HepG2 (cell line): ENCODE measurements around the gene UBAP1L.

Source experiments
- POLR2AphosphoS5 ChIP-seq: IDR thresholded peaks from 2 replicates; pipeline ENCODE4 v1.6.1; 2012; ENCODE audit warnings: low read depth, low read length
- ZMYM2 ChIP-seq: sonication (generic); formaldehyde crosslinking; IDR thresholded peaks from 2 replicates; pipeline ENCODE4 v1.8.0; 2022; ENCODE audit warnings: mild to moderate bottlenecking, missing genetic modification reagents
- TF ChIP-seq, protein P1 (sequence below): sonication (generic); formaldehyde crosslinking; IDR thresholded peaks from 2 replicates; pipeline ENCODE4 v1.4.0; 2020; ENCODE audit warnings: missing genetic modification reagents

DNA sequence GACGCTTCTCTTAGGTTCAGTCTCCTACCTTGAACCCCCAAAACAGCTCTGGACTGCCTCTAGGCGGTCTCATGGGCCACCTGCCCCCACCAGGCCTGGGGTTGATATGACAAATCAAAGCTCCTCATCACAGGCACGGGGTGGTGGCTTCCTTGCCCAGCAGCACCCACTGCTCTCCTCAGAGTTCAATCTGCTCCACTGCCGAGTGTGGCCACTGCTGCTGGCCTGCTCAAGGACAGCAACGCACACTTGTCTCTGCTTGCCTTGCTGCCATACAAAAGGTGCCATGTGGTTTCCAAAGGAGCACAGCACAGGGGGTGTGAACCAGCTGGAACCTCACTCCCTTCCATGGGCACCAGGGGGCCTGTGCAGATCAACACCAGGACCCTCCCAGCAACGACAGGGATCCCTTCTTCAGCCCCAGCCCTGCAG lies 28.3 kb downstream of the UBAP1L start:
- TF ChIP-seq POLR2AphosphoS5 (no peak), ZMYM2 (CRISPR knock-in tag) (no peak)
- TF ChIP-seq, protein P1, sequence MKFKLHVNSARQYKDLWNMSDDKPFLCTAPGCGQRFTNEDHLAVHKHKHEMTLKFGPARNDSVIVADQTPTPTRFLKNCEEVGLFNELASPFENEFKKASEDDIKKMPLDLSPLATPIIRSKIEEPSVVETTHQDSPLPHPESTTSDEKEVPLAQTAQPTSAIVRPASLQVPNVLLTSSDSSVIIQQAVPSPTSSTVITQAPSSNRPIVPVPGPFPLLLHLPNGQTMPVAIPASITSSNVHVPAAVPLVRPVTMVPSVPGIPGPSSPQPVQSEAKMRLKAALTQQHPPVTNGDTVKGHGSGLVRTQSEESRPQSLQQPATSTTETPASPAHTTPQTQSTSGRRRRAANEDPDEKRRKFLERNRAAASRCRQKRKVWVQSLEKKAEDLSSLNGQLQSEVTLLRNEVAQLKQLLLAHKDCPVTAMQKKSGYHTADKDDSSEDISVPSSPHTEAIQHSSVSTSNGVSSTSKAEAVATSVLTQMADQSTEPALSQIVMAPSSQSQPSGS (CRISPR knock-in tag), result no peak
